ENCODE measurements around the gene ZNF724.
"Not testable (repeated sequence)": the region's sequence is repeated elsewhere in the genome, so short reads cannot be mapped to it uniquely, and the experiment has no call there.

Gene ZNF724

DNA sequence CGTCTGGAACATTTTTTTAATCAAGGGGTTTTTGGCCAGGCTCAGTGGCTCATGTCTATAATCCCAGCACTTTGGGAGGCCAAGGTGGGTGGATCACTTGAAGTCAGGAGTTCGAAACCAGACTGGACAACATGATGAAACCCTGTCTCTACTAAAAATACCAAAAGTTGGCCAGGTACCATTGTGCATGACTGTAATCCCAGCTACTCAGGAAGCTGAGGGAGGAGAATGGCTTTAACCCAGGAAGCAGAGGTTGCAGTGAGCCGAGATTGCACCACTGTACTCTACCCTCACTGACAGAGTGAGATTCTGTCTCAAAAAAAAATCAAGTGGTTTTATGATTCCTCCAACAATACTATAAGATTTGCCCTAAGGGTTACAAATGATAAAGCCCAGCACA is 3.1 kb upstream of the ZNF724 start:
- in situ Hi-C loops (cut with MboI; ENCODE audit: low sequenced_read_pairs), result not testable (repeated sequence)

DNA sequence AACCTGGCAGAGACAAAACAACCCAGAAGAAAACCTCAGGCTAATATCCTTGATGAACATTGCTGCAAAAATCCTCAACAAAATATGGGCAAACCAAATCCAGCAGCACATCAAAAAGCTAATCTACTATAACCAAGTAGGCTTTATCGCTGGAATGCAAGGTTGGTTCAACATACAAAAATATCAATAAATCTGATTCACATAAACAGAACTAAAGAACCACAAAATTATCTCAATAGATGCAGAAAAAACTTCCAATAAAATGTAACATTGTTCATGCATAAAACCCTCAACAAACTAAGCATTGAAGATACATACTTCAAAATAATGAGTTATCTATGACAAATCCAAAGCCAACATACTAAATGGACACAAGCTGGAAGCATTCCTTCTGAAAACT is 8.8 kb downstream of the ZNF724 start:
- in situ Hi-C loops (cut with MboI; ENCODE audit: low sequenced_read_pairs), result no loop called here

DNA sequence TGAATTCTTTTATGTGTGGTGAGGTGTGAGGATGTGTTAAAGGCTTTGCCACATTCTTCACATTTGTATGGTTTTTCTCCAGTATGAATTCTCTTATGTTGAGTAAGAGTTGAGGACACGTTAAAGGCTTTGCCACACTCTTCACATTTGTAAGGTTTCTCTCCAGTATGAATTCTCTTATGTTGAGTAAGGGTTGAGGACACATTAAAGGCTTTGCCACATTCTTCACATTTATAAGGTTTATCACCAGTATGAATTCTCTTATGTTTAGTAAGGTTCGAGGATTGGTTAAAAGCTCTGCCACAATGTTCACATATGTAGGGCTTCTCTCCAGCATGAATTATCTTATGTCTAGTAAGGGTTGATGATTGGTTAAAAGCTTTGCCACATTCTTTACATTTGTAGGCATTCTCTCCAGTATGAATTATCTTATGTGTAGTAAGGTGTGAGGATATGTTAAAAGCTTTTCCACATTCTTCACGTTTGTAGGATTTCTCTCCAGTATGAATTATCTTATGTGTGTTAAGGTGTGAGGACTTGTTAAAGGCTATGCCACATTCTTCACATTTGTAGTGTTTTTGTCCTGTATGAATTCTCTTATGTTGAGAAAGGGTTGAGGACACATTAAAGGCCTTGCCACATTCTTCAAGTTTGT is 27.1 kb downstream of the ZNF724 start:
- in situ Hi-C loops (cut with MboI; ENCODE audit: low sequenced_read_pairs), result no loop called here

DNA sequence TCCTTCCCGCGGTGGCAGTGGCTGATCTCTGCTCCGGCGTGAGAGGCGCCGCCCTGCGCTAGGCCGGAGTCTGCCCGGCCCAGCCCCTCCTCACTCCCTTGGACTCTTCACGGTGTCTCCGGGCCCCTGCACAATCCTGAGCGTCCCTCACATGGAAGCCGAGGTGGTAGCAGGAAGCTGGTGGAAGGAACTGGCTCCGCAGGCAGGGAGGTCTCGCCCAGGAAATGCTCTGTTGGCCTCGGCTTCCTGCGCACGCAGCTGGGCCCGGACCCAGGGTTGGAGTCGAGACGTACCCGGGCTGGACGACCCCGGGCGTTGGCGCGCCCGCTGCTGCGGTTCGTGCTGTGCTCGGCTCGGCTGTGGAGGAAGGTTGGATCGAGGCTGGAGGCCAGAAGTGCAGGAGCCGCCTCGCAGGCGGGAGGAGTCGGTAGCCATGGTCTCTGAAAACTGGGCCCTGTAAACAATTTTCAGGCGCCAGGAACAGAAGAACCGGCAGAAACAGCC is 46.3 kb downstream of the ZNF724 start:
- in situ Hi-C loops (cut with MboI; ENCODE audit: low sequenced_read_pairs), result no loop called here

DNA sequence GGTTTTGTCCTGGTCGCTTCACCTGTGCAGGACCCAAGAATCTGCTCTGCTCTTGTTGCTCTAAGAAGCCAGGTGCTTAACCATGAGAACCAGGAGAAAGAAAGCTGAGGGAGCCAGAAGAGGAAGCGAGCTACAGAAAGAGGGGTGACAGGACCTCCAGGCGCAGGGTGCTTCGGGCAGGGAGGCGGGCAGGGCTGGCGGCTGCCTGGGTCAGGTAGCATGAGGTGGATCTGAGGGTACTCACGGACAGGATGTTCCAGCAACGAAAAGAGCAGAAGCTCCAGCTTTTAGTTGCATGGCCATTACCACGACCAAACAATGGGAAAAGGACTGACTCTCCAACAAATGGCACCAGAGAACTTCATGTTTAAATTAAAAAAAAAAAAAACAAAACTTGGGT is 59.9 kb downstream of the ZNF724 start:
- in situ Hi-C loops (cut with MboI; ENCODE audit: low sequenced_read_pairs), result no loop called here

DNA sequence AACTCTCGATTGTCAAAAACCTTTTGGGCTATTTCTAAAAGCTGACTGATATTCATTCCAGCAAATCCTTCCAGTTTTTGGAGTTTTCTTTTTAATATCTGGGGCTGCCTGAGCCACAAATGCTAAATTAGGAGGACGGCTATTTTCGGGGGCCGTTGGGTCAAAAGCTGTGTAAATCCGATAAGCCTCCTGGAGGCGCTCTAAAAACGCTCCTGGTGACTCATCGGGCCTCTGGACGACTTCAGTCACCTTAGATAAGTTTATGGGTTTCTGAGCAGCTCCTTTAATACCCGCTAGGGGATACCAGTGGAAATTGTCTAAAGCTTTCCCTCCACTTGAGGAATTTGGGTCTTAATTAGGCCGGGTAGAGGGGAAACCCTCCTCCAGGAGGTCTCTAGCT is 66.9 kb downstream of the ZNF724 start:
- in situ Hi-C loops (cut with MboI; ENCODE audit: low sequenced_read_pairs), result no loop called here

All from HL-60/S4 treated with retinoic acid at 250 ng/mL for 4 days and 3 days (cell line).